HFFc6 (cell line): ENCODE results near the gene FOXJ3. TPM values are rescaled to one million over a fixed set of nuclear protein-coding genes. Genes with fewer than 3 reads are reported as not detected.
A peak's percentile ranks its signal among the peaks of the same experiment; 100 is the strongest.

ENCODE experiments used
- DNase-seq: peaks from one replicate; pipeline ENCODE4 v3.0.0-alpha.2; 2018
- H3K27ac Mint-ChIP-seq: 2 replicates; pipeline ENCODE4 v1.8.0; 2020; ENCODE audit warnings: mild to moderate bottlenecking, mixed read lengths
- H3K27me3 Mint-ChIP-seq: 2 replicates; pipeline ENCODE4 v1.8.0; 2021; ENCODE audit warnings: mild to moderate bottlenecking, moderate library complexity, mixed read lengths; ENCODE audit not compliant: insufficient read depth
- H3K36me3 Mint-ChIP-seq: 2 replicates; pipeline ENCODE4 v1.8.0; 2021; ENCODE audit warnings: low read depth, mixed read lengths
- H3K4me1 Mint-ChIP-seq: 2 replicates; pipeline ENCODE4 v1.8.0; 2020; ENCODE audit warnings: low read depth, mixed read lengths
- H3K4me3 Mint-ChIP-seq: 2 replicates; pipeline ENCODE4 v1.8.0; 2020; ENCODE audit warnings: mild to moderate bottlenecking, moderate library complexity, mixed read lengths
- H3K9me3 Mint-ChIP-seq: 2 replicates; pipeline ENCODE4 v1.8.0; 2020; ENCODE audit warnings: mild to moderate bottlenecking, mixed read lengths
- total RNA-seq, 6 experiments: library from RNA; stranded (reverse); fragmentation: NEBNext Ultra II Directional; extraction: Animal tissue kit (Norgen Biotek cat#: 25700); gene quantifications; 2 replicates in 1 of 6; 3 replicates in 5 of 6; pipeline ENCODE4 v1.2.3, GENCODE V29; 2021
- TF ChIP-seq, protein P1 (sequence below): fragments of 200-600 bp; sonication (generic); IDR thresholded peaks from 2 replicates; pipeline ENCODE4 v1.5.0; 2021; ENCODE audit warnings: antibody characterized with exemption, mild to moderate bottlenecking

FOXJ3 gene
- total RNA-seq, 6 experiments from 2014 or later, result 24.5 to 31.3 (median 28.9) TPM

DNA sequence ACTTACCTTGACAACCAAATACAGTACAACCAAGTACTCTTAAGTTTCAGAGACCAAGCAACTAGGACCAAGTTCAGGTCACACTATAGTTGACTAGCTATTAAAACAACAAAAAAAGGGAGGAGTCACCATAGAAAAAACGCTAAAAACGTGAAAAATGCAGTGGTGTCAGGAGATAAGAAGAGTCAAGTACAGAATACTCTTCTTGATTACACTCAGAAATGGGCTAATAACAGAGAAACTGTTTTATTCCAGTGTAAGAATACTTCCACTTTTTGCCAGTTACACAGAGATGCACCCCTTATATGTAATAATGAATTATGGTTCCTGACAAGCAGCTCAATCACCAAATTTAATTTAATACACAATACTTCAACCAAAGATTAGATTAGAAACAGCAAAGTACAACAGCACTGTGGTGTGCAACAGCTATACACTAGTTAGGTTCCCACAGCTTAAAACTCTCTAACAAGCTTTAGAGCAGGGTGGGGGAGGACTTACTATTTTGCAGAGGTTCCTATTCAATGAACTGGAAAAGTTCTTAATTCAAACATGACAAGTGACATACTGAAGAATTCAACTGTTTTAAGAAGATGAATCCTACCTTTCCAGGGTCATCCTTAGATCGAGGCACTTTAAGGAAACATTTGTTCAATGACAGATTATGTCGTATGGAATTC, 70.4 kb downstream of the FOXJ3 start:
- H3K9me3 Mint-ChIP-seq, result no peaks in the 10 kb centered on the region
- no peaks in the 10 kb centered on the region for H3K27me3 Mint-ChIP-seq
- H3K36me3 Mint-ChIP-seq, result peaks cover 14% of the 10 kb centered on the region
- peaks cover 47% of the 10 kb centered on the region for H3K4me1 Mint-ChIP-seq
- H3K4me3 Mint-ChIP-seq, result no peak overlapping the region
- H3K27ac Mint-ChIP-seq, result no peak overlapping the region
- TF ChIP-seq, protein P1, sequence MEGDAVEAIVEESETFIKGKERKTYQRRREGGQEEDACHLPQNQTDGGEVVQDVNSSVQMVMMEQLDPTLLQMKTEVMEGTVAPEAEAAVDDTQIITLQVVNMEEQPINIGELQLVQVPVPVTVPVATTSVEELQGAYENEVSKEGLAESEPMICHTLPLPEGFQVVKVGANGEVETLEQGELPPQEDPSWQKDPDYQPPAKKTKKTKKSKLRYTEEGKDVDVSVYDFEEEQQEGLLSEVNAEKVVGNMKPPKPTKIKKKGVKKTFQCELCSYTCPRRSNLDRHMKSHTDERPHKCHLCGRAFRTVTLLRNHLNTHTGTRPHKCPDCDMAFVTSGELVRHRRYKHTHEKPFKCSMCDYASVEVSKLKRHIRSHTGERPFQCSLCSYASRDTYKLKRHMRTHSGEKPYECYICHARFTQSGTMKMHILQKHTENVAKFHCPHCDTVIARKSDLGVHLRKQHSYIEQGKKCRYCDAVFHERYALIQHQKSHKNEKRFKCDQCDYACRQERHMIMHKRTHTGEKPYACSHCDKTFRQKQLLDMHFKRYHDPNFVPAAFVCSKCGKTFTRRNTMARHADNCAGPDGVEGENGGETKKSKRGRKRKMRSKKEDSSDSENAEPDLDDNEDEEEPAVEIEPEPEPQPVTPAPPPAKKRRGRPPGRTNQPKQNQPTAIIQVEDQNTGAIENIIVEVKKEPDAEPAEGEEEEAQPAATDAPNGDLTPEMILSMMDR, result no peak
- DNase-seq, result no peak

GRCh38 chr1:42263019-42263418, 72.0 kb downstream of the FOXJ3 start:
- Mint-ChIP-seq H3K4me3 (no peak overlapping the region), H3K4me1 (peaks cover 52% of the 10 kb centered on the region), H3K9me3 (no peaks in the 10 kb centered on the region), H3K27me3 (no peaks in the 10 kb centered on the region), H3K27ac (no peak overlapping the region), H3K36me3 (peaks cover 13% of the 10 kb centered on the region)
- DNase-seq, result no peak
- TF ChIP-seq, protein P1, result no peak

- H3K36me3 Mint-ChIP-seq, result peaks cover 15% of the 10 kb centered on the region; the same call in 1 of the 2 replicates
- peaks cover 35% of the 10 kb centered on the region for H3K4me1 Mint-ChIP-seq
- H3K9me3 Mint-ChIP-seq, result no peaks in the 10 kb centered on the region
- DNase-seq, result no peak
- no peak overlapping the region for H3K4me3 Mint-ChIP-seq
- TF ChIP-seq, protein P1, result no peak
- H3K27ac Mint-ChIP-seq, result peak overlapping the region; percentile 58
- no peaks in the 10 kb centered on the region for H3K27me3 Mint-ChIP-seq
Observed at GRCh38 chr1:42260376-42261070, 74.5 kb downstream of the FOXJ3 start.

DNA sequence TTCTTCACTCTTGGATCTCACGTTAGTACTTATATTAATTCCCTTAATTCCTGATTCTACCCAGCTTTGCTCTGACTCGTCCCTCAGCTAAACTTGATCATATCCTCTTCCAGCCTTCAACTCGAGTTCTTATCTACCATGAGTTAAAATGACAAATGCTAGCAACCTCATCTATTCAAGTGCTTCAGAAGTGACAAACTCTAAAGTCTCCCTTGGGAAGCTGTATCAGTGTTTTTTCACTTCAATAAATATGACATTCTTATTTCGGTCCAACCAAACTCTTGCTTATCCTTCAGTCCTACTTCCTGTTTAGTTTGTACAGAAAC, 75.3 kb downstream of the FOXJ3 start:
- H3K4me3 Mint-ChIP-seq, result peak overlapping the region; percentile 33
- H3K9me3 Mint-ChIP-seq, result no peaks in the 10 kb centered on the region
- peak overlapping the region; percentile 58 for H3K27ac Mint-ChIP-seq
- H3K36me3 Mint-ChIP-seq, result peaks cover 15% of the 10 kb centered on the region; the same call in 1 of the 2 replicates
- DNase-seq, result peak; percentile 23
- H3K27me3 Mint-ChIP-seq, result no peaks in the 10 kb centered on the region
- peaks cover 35% of the 10 kb centered on the region for H3K4me1 Mint-ChIP-seq
- TF ChIP-seq, protein P1, result no peak

GRCh38 chr1:42259059-42259738, 75.8 kb downstream of the FOXJ3 start:
- Mint-ChIP-seq H3K9me3 (no peaks in the 10 kb centered on the region), H3K36me3 (peaks cover 12% of the 10 kb centered on the region; the same call in 1 of the 2 replicates), H3K27ac (peak overlapping the region; percentile 58), H3K4me3 (peak overlapping the region; percentile 33), H3K4me1 (peaks cover 35% of the 10 kb centered on the region), H3K27me3 (no peaks in the 10 kb centered on the region)
- TF ChIP-seq, protein P1, result no peak
- DNase-seq, result peak; percentile 36
